SK-N-MC (cell line): ENCODE results near the gene TANGO6.

Experiments used
- EZH2 ChIP-seq: fragments of 200-600 bp; sonication (generic); IDR thresholded peaks from one replicate; pipeline ENCODE4 v1.6.1; 2017; ENCODE audit warnings: antibody characterized with exemption
- POLR2AphosphoS5 ChIP-seq: IDR thresholded peaks from 2 replicates; pipeline ENCODE4 v1.6.1; 2012; ENCODE audit warnings: mild to moderate bottlenecking, low read depth, low read length, borderline replicate concordance

DNA sequence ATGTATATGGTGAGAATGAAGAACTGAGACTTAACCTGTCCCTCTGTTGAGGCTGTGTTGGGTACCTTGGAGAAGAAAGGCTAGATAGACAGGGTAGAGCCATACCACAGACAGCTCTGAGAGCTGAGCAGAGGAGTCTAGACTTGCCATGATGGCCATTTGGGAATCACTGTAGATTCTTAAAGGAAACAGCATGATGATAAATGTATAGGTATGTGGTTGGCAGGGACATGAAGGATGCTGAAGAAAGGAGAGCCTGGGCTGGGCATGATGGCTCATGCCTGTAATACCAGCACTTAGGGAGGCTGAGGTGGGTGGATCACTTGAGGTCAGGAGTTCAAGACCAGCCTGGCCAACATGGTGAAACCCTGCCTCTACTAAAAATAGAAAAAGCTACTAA is 147.7 kb downstream of the TANGO6 start:
- no peak for TF ChIP-seq EZH2
- TF ChIP-seq POLR2AphosphoS5 = no peak
